GM20000 (cell line): ENCODE results near the gene ZC3H12A.
"Not testable (repeated sequence)": the region's sequence is repeated elsewhere in the genome, so short reads cannot be mapped to it uniquely, and the experiment has no call there.

Source experiments
- DNase-seq: peaks from one replicate; pipeline ENCODE4 v3.0.0; 2012; ENCODE audit warnings: low spot score
- TF ChIP-seq, protein P1 (sequence below): IDR thresholded peaks from 2 replicates; pipeline ENCODE4 v1.5.1; 2012; ENCODE audit warnings: mild to moderate bottlenecking, control low read depth; ENCODE audit errors: extremely low read depth, missing control alignments

The ZC3H12A gene

DNA sequence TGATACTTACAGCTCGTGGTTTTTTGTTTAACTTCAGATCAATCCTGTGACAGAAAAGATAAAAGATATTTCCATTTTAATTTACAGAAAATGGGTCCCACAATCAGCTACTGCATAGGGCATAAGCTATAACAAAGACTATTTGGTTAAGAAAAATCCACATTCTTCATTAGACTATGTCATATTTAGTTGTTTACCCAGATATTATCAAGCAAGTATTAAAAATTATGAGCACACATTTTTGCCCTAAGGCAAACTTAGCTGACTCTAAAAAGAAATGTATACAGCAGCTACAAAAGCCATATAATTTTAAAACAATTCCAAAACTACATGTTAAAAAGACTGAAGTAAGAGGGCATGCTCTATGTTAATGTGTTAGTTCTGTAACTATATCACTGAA, 21.5 kb downstream of the ZC3H12A start:
- DNase-seq, result no peak
- TF ChIP-seq, protein P1, sequence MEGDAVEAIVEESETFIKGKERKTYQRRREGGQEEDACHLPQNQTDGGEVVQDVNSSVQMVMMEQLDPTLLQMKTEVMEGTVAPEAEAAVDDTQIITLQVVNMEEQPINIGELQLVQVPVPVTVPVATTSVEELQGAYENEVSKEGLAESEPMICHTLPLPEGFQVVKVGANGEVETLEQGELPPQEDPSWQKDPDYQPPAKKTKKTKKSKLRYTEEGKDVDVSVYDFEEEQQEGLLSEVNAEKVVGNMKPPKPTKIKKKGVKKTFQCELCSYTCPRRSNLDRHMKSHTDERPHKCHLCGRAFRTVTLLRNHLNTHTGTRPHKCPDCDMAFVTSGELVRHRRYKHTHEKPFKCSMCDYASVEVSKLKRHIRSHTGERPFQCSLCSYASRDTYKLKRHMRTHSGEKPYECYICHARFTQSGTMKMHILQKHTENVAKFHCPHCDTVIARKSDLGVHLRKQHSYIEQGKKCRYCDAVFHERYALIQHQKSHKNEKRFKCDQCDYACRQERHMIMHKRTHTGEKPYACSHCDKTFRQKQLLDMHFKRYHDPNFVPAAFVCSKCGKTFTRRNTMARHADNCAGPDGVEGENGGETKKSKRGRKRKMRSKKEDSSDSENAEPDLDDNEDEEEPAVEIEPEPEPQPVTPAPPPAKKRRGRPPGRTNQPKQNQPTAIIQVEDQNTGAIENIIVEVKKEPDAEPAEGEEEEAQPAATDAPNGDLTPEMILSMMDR, result no peak

DNA sequence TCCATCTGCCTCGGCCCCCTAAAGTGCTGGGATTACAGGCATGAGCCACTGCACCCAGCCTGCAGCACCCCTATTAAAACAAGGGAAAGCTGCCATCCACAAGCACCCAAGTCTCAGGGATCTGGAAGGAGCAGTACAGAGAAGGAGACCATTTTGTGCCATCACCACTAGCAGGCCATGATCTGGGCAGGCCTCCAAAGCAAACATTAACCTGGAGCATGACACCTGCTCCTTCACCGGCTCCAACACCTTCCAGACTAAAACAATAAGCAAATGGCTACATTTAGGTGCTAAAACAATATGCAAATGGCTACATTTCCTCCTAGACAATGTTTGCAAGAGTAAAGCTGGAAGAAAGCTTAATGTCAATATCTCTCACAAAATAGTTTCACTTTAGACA, 23.5 kb downstream of the ZC3H12A start:
- TF ChIP-seq, protein P1, result no peak
- DNase-seq, result no peak

DNA sequence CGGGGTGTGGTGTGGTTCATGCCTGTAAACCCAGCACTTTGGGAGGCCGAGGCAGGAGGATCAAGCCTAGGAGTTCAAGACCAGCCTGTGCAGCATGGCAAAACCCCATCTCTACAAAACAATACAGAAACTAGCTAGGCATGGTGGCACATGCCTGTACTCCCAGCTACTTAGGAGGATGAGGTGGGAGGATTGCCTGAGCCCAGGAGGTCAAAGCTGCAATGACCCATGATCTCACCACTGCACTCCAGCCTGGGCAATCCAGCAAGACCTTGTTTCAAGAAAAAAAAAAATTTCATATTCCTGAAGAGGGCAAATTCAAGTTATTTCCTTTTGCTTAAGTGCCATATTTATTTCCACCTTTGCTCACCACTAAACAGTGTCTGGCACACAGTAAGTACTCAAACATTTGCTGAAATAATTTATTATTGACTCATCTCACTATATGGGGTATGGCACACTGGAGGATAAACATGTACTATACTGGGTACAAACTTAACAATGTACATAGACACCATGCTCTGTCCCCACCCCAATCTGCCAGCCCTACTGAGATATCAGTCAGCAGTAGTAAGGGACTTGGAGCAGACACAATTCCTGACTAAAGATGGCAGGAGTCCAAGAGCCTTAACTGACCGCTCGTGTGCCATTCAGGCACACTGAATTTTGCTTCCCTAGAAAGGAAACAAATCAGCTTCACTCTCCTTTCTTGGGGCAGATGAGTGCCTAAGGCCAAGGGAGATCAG, 24.7 kb downstream of the ZC3H12A start:
- no peak for DNase-seq
- TF ChIP-seq, protein P1, result no peak

DNA sequence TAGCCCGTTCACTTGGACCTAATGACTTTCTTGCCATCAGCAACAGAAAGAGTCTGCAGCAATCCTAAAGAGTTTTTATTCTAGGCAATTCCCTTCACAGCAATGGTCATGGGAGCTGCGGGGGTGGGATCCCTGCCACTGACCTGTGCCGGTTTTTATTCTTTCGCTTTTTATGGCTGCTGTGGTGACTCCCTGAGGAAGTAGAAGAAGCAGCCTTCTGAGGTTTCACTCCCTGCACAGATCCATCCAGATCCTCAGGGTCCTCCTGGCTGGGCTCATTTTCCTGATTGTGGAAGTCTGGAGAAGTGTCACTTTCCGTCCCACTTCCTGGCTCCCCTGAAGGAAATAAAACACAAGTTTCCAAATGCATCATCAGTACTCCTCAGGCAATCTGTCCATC, 27.3 kb downstream of the ZC3H12A start:
- DNase-seq, result no peak
- TF ChIP-seq, protein P1, result no peak

DNA sequence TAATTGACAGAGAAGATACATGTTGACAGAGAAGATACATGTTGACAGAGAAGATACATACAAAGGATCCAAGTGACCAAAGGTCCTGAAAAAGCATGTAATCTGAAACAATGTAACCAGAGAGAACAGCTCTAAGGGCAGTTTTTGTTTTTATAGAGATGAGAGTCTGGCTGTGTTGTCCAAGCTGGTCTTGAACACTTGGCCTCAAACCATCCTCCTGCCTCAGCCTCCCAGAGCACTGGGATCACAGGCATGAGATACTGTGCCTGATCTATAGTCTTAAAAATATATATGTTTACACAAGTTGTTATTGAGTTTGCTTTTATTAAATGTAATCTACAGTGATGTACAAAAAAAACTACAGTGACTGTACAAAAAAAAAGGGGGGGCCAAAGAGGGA, 27.7 kb downstream of the ZC3H12A start:
- DNase-seq, result no peak
- TF ChIP-seq, protein P1, result no peak

DNA sequence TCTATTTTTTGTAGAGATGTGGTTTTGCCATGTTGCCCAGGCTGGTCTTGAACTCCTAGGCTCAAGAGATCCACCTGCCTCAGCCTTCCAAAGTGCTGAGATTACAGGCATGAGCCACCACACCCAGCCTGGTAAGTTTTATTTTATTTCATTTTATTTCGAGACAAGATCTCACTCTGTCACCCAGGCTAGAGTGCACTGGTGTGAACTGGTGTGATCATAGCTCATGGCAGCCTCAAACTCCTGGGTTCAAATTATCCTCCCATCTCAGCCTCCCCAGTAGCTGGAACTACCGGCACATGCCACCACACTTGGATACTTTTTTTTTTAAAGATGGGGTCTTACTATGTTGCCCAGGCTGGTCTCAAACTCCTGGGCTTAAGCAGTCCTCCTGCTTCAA, 28.4 kb downstream of the ZC3H12A start:
- not testable (repeated sequence) for DNase-seq

DNA sequence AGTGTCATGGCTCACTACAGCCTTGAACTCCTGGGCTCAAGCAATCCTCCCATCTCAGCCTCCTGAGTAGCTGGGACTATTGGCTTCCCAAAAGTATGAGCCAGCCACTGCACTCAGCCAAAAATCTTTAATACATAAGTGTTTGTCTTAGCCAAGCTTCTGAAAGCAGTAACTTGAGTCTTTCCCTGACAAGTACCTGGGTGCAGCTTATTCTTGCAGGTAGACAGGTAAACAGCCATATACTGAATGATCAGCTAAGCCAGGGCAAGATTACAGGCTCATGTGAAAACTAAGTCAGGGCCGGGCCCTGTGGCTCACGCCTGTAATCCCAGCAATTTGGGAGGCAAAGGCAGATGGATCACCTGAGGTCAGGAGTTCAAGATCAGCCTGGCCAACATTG, 32.4 kb downstream of the ZC3H12A start:
- TF ChIP-seq, protein P1, result no peak

DNA sequence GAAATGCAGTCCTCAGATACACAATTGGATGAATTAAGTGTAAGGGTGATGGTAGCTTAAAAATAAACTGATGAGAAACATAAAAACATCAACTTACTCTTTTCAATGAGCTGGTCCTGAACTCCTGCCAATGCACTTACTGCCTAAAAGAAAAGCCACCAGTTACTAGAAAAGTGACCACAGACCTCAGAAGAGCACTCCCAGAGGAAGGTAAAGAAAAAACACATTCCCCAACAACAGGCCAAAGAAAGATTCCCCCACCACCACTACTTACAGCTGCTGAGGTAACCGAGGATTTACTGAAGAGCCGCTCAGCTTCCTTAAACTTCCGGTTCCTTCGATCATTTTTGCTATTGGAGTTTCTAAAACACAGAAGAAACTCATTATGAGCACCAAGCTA, 34.8 kb downstream of the ZC3H12A start:
- no peak for DNase-seq
- TF ChIP-seq, protein P1, result no peak

More for the DNA sequence above, 32.4 kb downstream of the ZC3H12A start:
- no peak for DNase-seq
